ENCODE measurements around the gene RAD51B. TPM values are rescaled to one million over a fixed set of nuclear protein-coding genes. Genes with fewer than 3 reads are reported as not detected.

RAD51B gene
- total and polyA plus RNA-seq, 9 of the 15 experiments (the other 6 are each of a cell fraction or from before 2014, with no cell fraction given) = 8.5 to 17.3 (median 11.3) TPM

- TF ChIP-seq REST (IDR thresholded peaks at IDR 0.05; ENCODE audit: borderline replicate concordance) (peak; percentile 56; the same call in 1 of the 2 replicates), REST (CRISPR knock-in tag; IDR thresholded peaks at IDR 0.05; ENCODE audit: low read depth) (no peak)
These were observed 897.1 kb downstream of the RAD51B start (continued) for GRCh38 chr14:68716698-68717097.

Data from K562 (cell line).